ENCODE data around the gene TM4SF20.
"Not testable (repeated sequence)": the region's sequence is repeated elsewhere in the genome, so short reads cannot be mapped to it uniquely, and the experiment has no call there.

Gene TM4SF20

GRCh38 chr2:227368574-227368973 lies 10.5 kb downstream of the TM4SF20 start:
- in situ Hi-C loops (cut with HindIII; ENCODE audit: low sequenced_read_pairs) = no loop called here

- in situ Hi-C loops (cut with HindIII; ENCODE audit: low sequenced_read_pairs) = no loop called here
Observed at GRCh38 chr2:227367427-227367795, 11.7 kb downstream of the TM4SF20 start.

- in situ Hi-C loops (cut with HindIII; ENCODE audit: low sequenced_read_pairs) = no loop called here
Observed at GRCh38 chr2:227366769-227367426, 12.2 kb downstream of the TM4SF20 start.

- in situ Hi-C loops (cut with HindIII; ENCODE audit: low sequenced_read_pairs) = no loop called here
Observed at GRCh38 chr2:227365833-227366232, 13.3 kb downstream of the TM4SF20 start.

- in situ Hi-C loops (cut with HindIII; ENCODE audit: low sequenced_read_pairs) = not testable (repeated sequence)
Observed at GRCh38 chr2:227364585-227365263, 14.4 kb downstream of the TM4SF20 start.

GRCh38 chr2:227363756-227364155 lies 15.3 kb downstream of the TM4SF20 start:
- in situ Hi-C loops (cut with HindIII; ENCODE audit: low sequenced_read_pairs) = no loop called here

GRCh38 chr2:227360351-227360750 lies 18.8 kb downstream of the TM4SF20 start:
- in situ Hi-C loops (cut with HindIII; ENCODE audit: low sequenced_read_pairs) = no loop called here

- in situ Hi-C loops (cut with HindIII; ENCODE audit: low sequenced_read_pairs) = no loop called here
Observed at GRCh38 chr2:227351639-227352038, 27.5 kb downstream of the TM4SF20 start.

GRCh38 chr2:227349989-227350612 lies 29.0 kb downstream of the TM4SF20 start:
- in situ Hi-C loops (cut with HindIII; ENCODE audit: low sequenced_read_pairs) = no loop called here

GRCh38 chr2:227348324-227348723 lies 30.8 kb downstream of the TM4SF20 start:
- in situ Hi-C loops (cut with HindIII; ENCODE audit: low sequenced_read_pairs) = no loop called here

- in situ Hi-C loops (cut with HindIII; ENCODE audit: low sequenced_read_pairs) = no loop called here
Observed at GRCh38 chr2:227347117-227347516, 32.0 kb downstream of the TM4SF20 start.

- in situ Hi-C loops (cut with HindIII; ENCODE audit: low sequenced_read_pairs) = no loop called here
Observed at GRCh38 chr2:227344231-227344630, 34.9 kb downstream of the TM4SF20 start.

GRCh38 chr2:227341553-227341952 lies 37.6 kb downstream of the TM4SF20 start:
- in situ Hi-C loops (cut with HindIII; ENCODE audit: low sequenced_read_pairs) = no loop called here

- in situ Hi-C loops (cut with HindIII; ENCODE audit: low sequenced_read_pairs) = no loop called here
Observed at GRCh38 chr2:227340106-227340505, 39.0 kb downstream of the TM4SF20 start.

GRCh38 chr2:227339098-227339599 lies 40.0 kb downstream of the TM4SF20 start:
- in situ Hi-C loops (cut with HindIII; ENCODE audit: low sequenced_read_pairs) = no loop called here

GRCh38 chr2:227337442-227337841 lies 41.7 kb downstream of the TM4SF20 start:
- in situ Hi-C loops (cut with HindIII; ENCODE audit: low sequenced_read_pairs) = no loop called here

GRCh38 chr2:227335713-227336112 lies 43.4 kb downstream of the TM4SF20 start:
- in situ Hi-C loops (cut with HindIII; ENCODE audit: low sequenced_read_pairs) = no loop called here

GRCh38 chr2:227326783-227327182 lies 52.3 kb downstream of the TM4SF20 start:
- in situ Hi-C loops (cut with HindIII; ENCODE audit: low sequenced_read_pairs) = no loop called here

GRCh38 chr2:227325839-227326195 lies 53.3 kb downstream of the TM4SF20 start:
- in situ Hi-C loops (cut with HindIII; ENCODE audit: low sequenced_read_pairs) = no loop called here

- in situ Hi-C loops (cut with HindIII; ENCODE audit: low sequenced_read_pairs) = no loop called here
Observed at GRCh38 chr2:227324995-227325838, 53.9 kb downstream of the TM4SF20 start, which contains the start of gene MFF. TSS of gene MFF (plus strand) at chr2:227325251. CDS start at chr2:227330666, 5,415 bp downstream.

GRCh38 chr2:227324642-227324994 lies 54.5 kb downstream of the TM4SF20 start:
- in situ Hi-C loops (cut with HindIII; ENCODE audit: low sequenced_read_pairs) = no loop called here
